KMS-11 (cell line): ENCODE data around the gene ZNF296.

Experiments
- H2AFZ ChIP-seq: fragments of 200-600 bp; sonication (generic); 2 replicates; pipeline ENCODE4 v1.6.1; 2016; ENCODE audit warnings: antibody characterized with exemption, mixed run types, low read depth
- H3K27ac ChIP-seq: fragments of 200-600 bp; sonication (generic); 2 replicates; pipeline ENCODE4 v1.6.1; 2016; ENCODE audit warnings: mild to moderate bottlenecking, mixed run types
- H3K27me3 ChIP-seq: fragments of 200-600 bp; sonication (generic); 2 replicates; pipeline ENCODE4 v1.6.1; 2017; ENCODE audit warnings: mild to moderate bottlenecking, low read depth, mixed run types, moderate library complexity; ENCODE audit not compliant: insufficient read depth
- H3K36me3 ChIP-seq: fragments of 200-600 bp; sonication (generic); 2 replicates; pipeline ENCODE4 v1.6.1; 2017; ENCODE audit warnings: mild to moderate bottlenecking, mixed run types; ENCODE audit not compliant: insufficient read depth
- H3K4me1 ChIP-seq: fragments of 200-600 bp; sonication (generic); 2 replicates; pipeline ENCODE4 v1.6.1; 2016; ENCODE audit warnings: mild to moderate bottlenecking, low read depth, mixed run types; ENCODE audit not compliant: poor library complexity, severe bottlenecking
- H3K4me2 ChIP-seq: fragments of 200-600 bp; sonication (generic); 2 replicates; pipeline ENCODE4 v1.7.0; 2016; ENCODE audit warnings: mild to moderate bottlenecking, mixed run types
- H3K4me3 ChIP-seq: fragments of 200-600 bp; sonication (generic); IDR thresholded peaks from 2 replicates; pipeline ENCODE4 v1.6.1; 2017; ENCODE audit warnings: low read depth, low read length, mixed read lengths; ENCODE audit not compliant: insufficient read depth
- H3K79me2 ChIP-seq: fragments of 200-600 bp; sonication (generic); 2 replicates; pipeline ENCODE4 v1.6.1; 2016; ENCODE audit warnings: low read depth, mixed run types; ENCODE audit not compliant: insufficient read depth
- H3K9ac ChIP-seq: fragments of 200-600 bp; sonication (generic); 2 replicates; pipeline ENCODE4 v1.6.1; 2016; ENCODE audit warnings: mild to moderate bottlenecking, mixed run types
- H4K20me1 ChIP-seq: fragments of 200-600 bp; sonication (generic); 2 replicates; pipeline ENCODE4 v1.6.1; 2016; ENCODE audit warnings: mild to moderate bottlenecking, mixed run types; ENCODE audit not compliant: insufficient read depth
- TF ChIP-seq, protein P1 (sequence below): fragments of 200-600 bp; sonication (generic); conservative IDR thresholded peaks from 2 replicates; pipeline ENCODE4 v1.6.1; 2017; ENCODE audit warnings: low read depth, mild to moderate bottlenecking, antibody characterized with exemption, low read length, moderate library complexity, mixed read lengths

Gene ZNF296

DNA sequence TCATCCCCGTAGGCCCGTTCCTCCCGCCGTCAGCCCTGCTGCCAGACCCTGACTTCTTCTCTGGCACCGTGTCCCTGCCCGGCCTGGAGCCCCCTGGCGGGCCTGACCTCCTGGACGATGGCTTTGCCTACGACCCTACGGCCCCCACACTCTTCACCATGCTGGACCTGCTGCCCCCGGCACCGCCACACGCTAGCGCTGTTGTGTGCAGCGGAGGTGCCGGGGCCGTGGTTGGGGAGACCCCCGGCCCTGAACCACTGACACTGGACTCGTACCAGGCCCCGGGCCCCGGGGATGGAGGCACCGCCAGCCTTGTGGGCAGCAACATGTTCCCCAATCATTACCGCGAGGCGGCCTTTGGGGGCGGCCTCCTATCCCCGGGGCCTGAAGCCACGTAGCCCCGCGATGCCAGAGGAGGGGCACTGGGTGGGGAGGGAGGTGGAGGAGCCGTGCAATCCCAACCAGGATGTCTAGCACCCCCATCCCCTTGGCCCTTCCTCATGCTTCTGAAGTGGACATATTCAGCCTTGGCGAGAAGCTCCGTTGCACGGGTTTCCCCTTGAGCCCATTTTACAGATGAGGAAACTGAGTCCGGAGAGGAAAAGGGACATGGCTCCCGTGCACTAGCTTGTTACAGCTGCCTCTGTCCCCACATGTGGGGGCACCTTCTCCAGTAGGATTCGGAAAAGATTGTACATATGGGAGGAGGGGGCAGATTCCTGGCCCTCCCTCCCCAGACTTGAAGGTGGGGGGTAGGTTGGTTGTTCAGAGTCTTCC is 38.7 kb downstream of the ZNF296 start:
- H4K20me1 ChIP-seq: peaks cover 7% of the 10 kb centered on the region; the same call in 1 of the 2 replicates

DNA sequence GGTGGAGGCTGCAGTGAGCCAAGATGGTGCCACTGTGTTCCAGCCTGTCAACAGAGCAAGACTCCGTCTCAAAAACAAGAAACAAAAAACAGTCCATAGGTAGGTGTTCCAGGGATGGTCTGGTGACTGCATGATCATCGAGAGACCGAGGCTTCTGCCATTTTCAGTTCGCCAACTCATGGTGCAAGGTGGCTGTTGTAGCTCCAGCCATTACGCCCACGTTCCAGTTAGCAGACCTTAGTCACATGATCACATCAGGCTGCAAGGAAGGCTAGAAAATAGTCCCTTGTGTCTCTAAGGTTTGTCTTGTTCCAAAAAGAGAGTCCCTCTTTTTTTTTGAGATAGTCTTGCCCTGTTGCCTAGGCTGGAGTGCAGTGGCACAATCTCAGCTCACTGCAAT is 40.5 kb downstream of the ZNF296 start:
- Histone ChIP-seq H3K4me2 (no peak overlapping the region), H3K4me1 (peaks cover 19% of the 10 kb centered on the region), H3K9ac (no peak overlapping the region), H3K36me3 (no peaks in the 10 kb centered on the region; the same call in 1 of the 2 replicates), H3K27ac (no peak overlapping the region), H3K27me3 (no peaks in the 10 kb centered on the region), H3K4me3 (no peak overlapping the region), H4K20me1 (peaks cover 7% of the 10 kb centered on the region; the same call in 1 of the 2 replicates), H3K79me2 (peaks cover 15% of the 10 kb centered on the region), H2AFZ (no peak overlapping the region)
- TF ChIP-seq, protein P1, sequence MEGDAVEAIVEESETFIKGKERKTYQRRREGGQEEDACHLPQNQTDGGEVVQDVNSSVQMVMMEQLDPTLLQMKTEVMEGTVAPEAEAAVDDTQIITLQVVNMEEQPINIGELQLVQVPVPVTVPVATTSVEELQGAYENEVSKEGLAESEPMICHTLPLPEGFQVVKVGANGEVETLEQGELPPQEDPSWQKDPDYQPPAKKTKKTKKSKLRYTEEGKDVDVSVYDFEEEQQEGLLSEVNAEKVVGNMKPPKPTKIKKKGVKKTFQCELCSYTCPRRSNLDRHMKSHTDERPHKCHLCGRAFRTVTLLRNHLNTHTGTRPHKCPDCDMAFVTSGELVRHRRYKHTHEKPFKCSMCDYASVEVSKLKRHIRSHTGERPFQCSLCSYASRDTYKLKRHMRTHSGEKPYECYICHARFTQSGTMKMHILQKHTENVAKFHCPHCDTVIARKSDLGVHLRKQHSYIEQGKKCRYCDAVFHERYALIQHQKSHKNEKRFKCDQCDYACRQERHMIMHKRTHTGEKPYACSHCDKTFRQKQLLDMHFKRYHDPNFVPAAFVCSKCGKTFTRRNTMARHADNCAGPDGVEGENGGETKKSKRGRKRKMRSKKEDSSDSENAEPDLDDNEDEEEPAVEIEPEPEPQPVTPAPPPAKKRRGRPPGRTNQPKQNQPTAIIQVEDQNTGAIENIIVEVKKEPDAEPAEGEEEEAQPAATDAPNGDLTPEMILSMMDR: no peak

More for the DNA sequence above, 38.7 kb downstream of the ZNF296 start:
- Histone ChIP-seq H3K27ac (no peak overlapping the region), H3K79me2 (peaks cover 30% of the 10 kb centered on the region), H3K9ac (no peak overlapping the region), H3K4me1 (peaks cover 20% of the 10 kb centered on the region), H3K4me2 (no peak overlapping the region), H2AFZ (no peak overlapping the region), H3K4me3 (no peak overlapping the region), H3K27me3 (no peaks in the 10 kb centered on the region), H3K36me3 (no peaks in the 10 kb centered on the region; the same call in 1 of the 2 replicates)
- TF ChIP-seq, protein P1: no peak

DNA sequence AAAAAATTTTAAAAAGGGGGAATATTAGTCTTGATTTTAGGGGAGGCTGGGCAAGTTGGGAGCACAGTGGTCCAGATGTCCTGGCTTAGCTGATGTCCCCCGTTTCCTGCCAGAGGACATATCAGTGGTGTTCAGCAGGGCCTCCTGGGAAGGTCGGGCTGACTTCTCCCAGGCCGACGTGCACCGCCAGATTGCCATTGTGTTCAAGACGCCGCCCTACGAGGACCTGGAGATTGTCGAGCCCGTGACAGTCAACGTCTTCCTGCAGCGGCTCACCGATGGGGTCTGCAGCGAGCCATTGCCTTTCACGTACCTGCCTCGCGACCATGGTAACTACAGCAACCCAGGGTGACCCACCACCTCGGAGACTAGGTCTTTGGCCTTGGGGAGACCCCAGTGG is 43.9 kb downstream of the ZNF296 start:
- H3K27ac ChIP-seq: no peak overlapping the region
- H3K9ac ChIP-seq: no peak overlapping the region
- no peak overlapping the region for H2AFZ ChIP-seq

DNA sequence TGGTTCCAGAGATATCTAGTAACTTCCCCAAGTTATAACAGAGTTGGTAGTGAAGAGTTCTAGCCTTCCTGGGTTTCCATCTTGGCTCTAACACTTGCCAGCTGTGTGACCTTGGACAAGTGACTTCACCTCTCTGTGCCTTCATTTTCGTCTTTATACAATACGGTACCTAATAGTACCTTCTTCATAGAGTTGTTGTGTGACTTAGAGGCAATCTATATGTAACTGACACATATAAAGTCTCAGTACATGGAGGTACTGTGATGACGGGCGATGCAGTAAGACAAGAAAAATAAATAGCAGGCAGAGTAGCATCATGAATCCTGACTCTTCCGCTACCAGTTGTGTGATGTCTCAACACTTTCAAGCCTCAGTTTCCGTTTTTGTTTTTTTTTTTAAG is 45.5 kb downstream of the ZNF296 start:
- TF ChIP-seq, protein P1: no peak
- no peaks in the 10 kb centered on the region for H3K36me3 ChIP-seq
- H3K27me3 ChIP-seq: no peaks in the 10 kb centered on the region
- H4K20me1 ChIP-seq: no peaks in the 10 kb centered on the region
- no peak overlapping the region for H3K4me3 ChIP-seq
- no peaks in the 10 kb centered on the region for H3K79me2 ChIP-seq
- no peak overlapping the region for H2AFZ ChIP-seq
- H3K4me1 ChIP-seq: no peaks in the 10 kb centered on the region
- H3K4me2 ChIP-seq: no peak overlapping the region
- no peak overlapping the region for H3K27ac ChIP-seq
- no peak overlapping the region for H3K9ac ChIP-seq

More for the DNA sequence above, 43.9 kb downstream of the ZNF296 start:
- no peak overlapping the region for H3K4me3 ChIP-seq
- H4K20me1 ChIP-seq: no peaks in the 10 kb centered on the region
- TF ChIP-seq, protein P1: no peak
- H3K36me3 ChIP-seq: no peaks in the 10 kb centered on the region
- no peak overlapping the region for H3K4me2 ChIP-seq
- H3K79me2 ChIP-seq: no peaks in the 10 kb centered on the region
- H3K4me1 ChIP-seq: no peaks in the 10 kb centered on the region
- H3K27me3 ChIP-seq: no peaks in the 10 kb centered on the region
